ENCODE results near the gene RBP2. TPM values are rescaled to one million over a fixed set of nuclear protein-coding genes. Genes with fewer than 3 reads are reported as not detected.
A peak's percentile ranks its signal among the peaks of the same experiment; 100 is the strongest.

Gene RBP2
- total RNA-seq, 1 donor from 2014 or later = not detected

- Histone ChIP-seq H3K4me3 (no peak overlapping the region), H3K9me3 (replicated peaks) (no peaks in the 10 kb centered on the region), H3K4me1 (no peaks in the 10 kb centered on the region), H3K27ac (replicated peaks) (no peak overlapping the region), H3K36me3 (peaks cover 4% of the 10 kb centered on the region), H3K27me3 (ENCODE audit: low read depth) (no peaks in the 10 kb centered on the region)
- DNase-seq = no peak
- no peak for TF ChIP-seq CTCF (IDR thresholded peaks at IDR 0.05; ENCODE audit: borderline replicate concordance)
- intact Hi-C loops (cut with micrococcal nuclease) = no loop called here
Measured at GRCh38 chr3:139434764-139435307, 41.5 kb downstream of the RBP2 start.

- intact Hi-C loops (cut with micrococcal nuclease) = no loop called here
Measured at GRCh38 chr3:139434228-139434627, 42.1 kb downstream of the RBP2 start.

GRCh38 chr3:139433089-139433488 is 43.2 kb downstream of the RBP2 start:
- Histone ChIP-seq H3K4me1 (no peaks in the 10 kb centered on the region), H3K27ac (replicated peaks) (no peak overlapping the region), H3K36me3 (peaks cover 6% of the 10 kb centered on the region), H3K27me3 (ENCODE audit: low read depth) (no peaks in the 10 kb centered on the region), H3K9me3 (replicated peaks) (no peaks in the 10 kb centered on the region), H3K4me3 (no peak overlapping the region)
- intact Hi-C loops (cut with micrococcal nuclease) = no loop called here
- no peak for DNase-seq
- TF ChIP-seq CTCF (IDR thresholded peaks at IDR 0.05; ENCODE audit: borderline replicate concordance) = no peak

More at GRCh38 chr3:139434228-139434627, 42.1 kb downstream of the RBP2 start:
- DNase-seq = no peak
- H3K4me3 ChIP-seq = no peak overlapping the region
- H3K27me3 ChIP-seq (ENCODE audit: low read depth) = no peaks in the 10 kb centered on the region
- no peaks in the 10 kb centered on the region for H3K4me1 ChIP-seq
- H3K27ac ChIP-seq (replicated peaks) = no peak overlapping the region
- H3K36me3 ChIP-seq = peaks cover 6% of the 10 kb centered on the region
- no peaks in the 10 kb centered on the region for H3K9me3 ChIP-seq (replicated peaks)
- TF ChIP-seq CTCF (IDR thresholded peaks at IDR 0.05; ENCODE audit: borderline replicate concordance) = no peak

GRCh38 chr3:139430493-139430892 is 45.8 kb downstream of the RBP2 start:
- Histone ChIP-seq H3K4me1 (no peaks in the 10 kb centered on the region), H3K27me3 (ENCODE audit: low read depth) (no peaks in the 10 kb centered on the region), H3K27ac (replicated peaks) (no peak overlapping the region), H3K4me3 (no peak overlapping the region), H3K36me3 (peaks cover 8% of the 10 kb centered on the region), H3K9me3 (replicated peaks) (no peaks in the 10 kb centered on the region)
- TF ChIP-seq CTCF (IDR thresholded peaks at IDR 0.05; ENCODE audit: borderline replicate concordance) = no peak
- intact Hi-C loops (cut with micrococcal nuclease) = no loop called here
- no peak for DNase-seq

- DNase-seq = no peak
- H3K4me1 ChIP-seq = no peaks in the 10 kb centered on the region
- no peaks in the 10 kb centered on the region for H3K9me3 ChIP-seq (replicated peaks)
- no peaks in the 10 kb centered on the region for H3K27me3 ChIP-seq (ENCODE audit: low read depth)
- no peak overlapping the region for H3K27ac ChIP-seq (replicated peaks)
- peak; percentile 85 for TF ChIP-seq CTCF (IDR thresholded peaks at IDR 0.05; ENCODE audit: borderline replicate concordance)
- intact Hi-C loops (cut with micrococcal nuclease) = loop anchor here (5.0 to 10.0 kb wide), 2 partner anchors 117 to 135 kb away; no protein-coding TSS in a partner anchor
- no peak overlapping the region for H3K4me3 ChIP-seq
- peaks cover 8% of the 10 kb centered on the region for H3K36me3 ChIP-seq
Measured at GRCh38 chr3:139427283-139428060, 48.8 kb downstream of the RBP2 start.
